ENCODE measurements around the gene TMEM253. TPM values are rescaled to one million over a fixed set of nuclear protein-coding genes. Genes with fewer than 3 reads are reported as not detected.

Gene TMEM253
- total and polyA plus RNA-seq, 8 donors = 0.58 to 1.5 (median 0.82) TPM

- no peaks in the 10 kb centered on the region for H3K9me3 ChIP-seq
- H3K4me3 ChIP-seq = peak overlapping the region; percentile 67 to 74
- H3K4me1 ChIP-seq = peaks cover 17 to 44% of the 10 kb centered on the region in 2 donors
- TF ChIP-seq CTCF (IDR thresholded peaks at IDR 0.05) = no peak
- DNase-seq = peak; percentile 89 to 96 (median 94)
- peak overlapping the region; percentile 88 to 89 for H3K27ac ChIP-seq
- intact Hi-C loops (cut with DNase I) = no loop called here
- ATAC-seq = peak; percentile 70
- peaks cover 4 to 32% of the 10 kb centered on the region in 2 donors for H3K27me3 ChIP-seq
- H3K36me3 ChIP-seq = peaks cover 0 to 27% of the 10 kb centered on the region in 2 donors
Observed at GRCh38 chr14:21071225-21072030, 29.4 kb upstream of the TMEM253 start.

GRCh38 chr14:21072031-21072473 is 28.8 kb upstream of the TMEM253 start:
- Histone ChIP-seq H3K4me1 (peaks cover 17 to 44% of the 10 kb centered on the region in 2 donors), H3K27ac (peak overlapping the region; percentile 88 to 89), H3K36me3 (peaks cover 0 to 31% of the 10 kb centered on the region in 2 donors), H3K27me3 (peaks cover 4 to 29% of the 10 kb centered on the region in 2 donors), H3K4me3 (peak overlapping the region in 1 of 2 donors; percentile 67), H3K9me3 (no peaks in the 10 kb centered on the region)
- ATAC-seq (peak; percentile 2), DNase-seq (peak in 1 of 4 donors; percentile 40)
- intact Hi-C loops (cut with DNase I) = no loop called here
- no peak for TF ChIP-seq CTCF (IDR thresholded peaks at IDR 0.05)

- Histone ChIP-seq H3K4me1 (peaks cover 17 to 44% of the 10 kb centered on the region in 2 donors), H3K27me3 (peaks cover 4 to 21% of the 10 kb centered on the region in 2 donors), H3K4me3 (no peak overlapping the region), H3K36me3 (peaks cover 0 to 37% of the 10 kb centered on the region in 2 donors), H3K9me3 (no peaks in the 10 kb centered on the region), H3K27ac (peak overlapping the region; percentile 88 to 89)
- DNase-seq (no peak), ATAC-seq (no peak)
- intact Hi-C loops (cut with DNase I) = no loop called here
- no peak for TF ChIP-seq CTCF (IDR thresholded peaks at IDR 0.05)
Observed at GRCh38 chr14:21072781-21073339, 28.0 kb upstream of the TMEM253 start.

- Histone ChIP-seq H3K4me3 (no peak overlapping the region), H3K9me3 (no peaks in the 10 kb centered on the region), H3K27me3 (peaks cover 4 to 13% of the 10 kb centered on the region in 2 donors), H3K27ac (no peak overlapping the region), H3K4me1 (peaks cover 13 to 37% of the 10 kb centered on the region in 2 donors), H3K36me3 (peaks cover 4 to 47% of the 10 kb centered on the region in 2 donors)
- ATAC-seq (no peak), DNase-seq (peak in 1 of 4 donors; percentile 61)
- intact Hi-C loops (cut with DNase I) = no loop called here
- no peak for TF ChIP-seq CTCF (IDR thresholded peaks at IDR 0.05)
Observed at GRCh38 chr14:21073921-21074320, 26.9 kb upstream of the TMEM253 start.

Measured in left lung (tissue), 10 donors.